ENCODE data around the gene RFTN1. TPM values are rescaled to one million over a fixed set of nuclear protein-coding genes. Genes with fewer than 3 reads are reported as not detected.
A peak's percentile ranks its signal among the peaks of the same experiment; 100 is the strongest.

RFTN1 gene
- total and polyA plus RNA-seq, 4 donors, result 4.4 to 20.4 (median 11.9) TPM

DNA sequence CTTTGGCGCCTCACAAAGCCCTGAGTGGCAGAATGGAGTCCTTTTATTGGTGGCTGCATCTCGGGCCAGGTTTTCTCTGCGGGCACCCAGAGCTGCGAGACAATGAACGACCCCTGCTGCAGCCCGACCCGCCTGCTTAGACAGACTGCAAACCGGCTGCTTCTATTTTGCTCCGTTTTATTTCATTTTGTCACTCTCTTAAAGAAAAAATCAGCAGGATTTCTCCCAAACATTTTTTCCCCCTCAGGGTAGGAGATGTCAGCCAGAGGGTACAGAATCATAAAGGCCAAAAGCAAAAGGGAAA lies 183.7 kb downstream of the RFTN1 start (continued):
- TF ChIP-seq HNF4A (conservative IDR thresholded peaks at IDR 0.05) (no peak), GABPA (IDR thresholded peaks at IDR 0.05 in 1 of 2, conservative IDR thresholded peaks at IDR 0.05 in 1 of 2) (no peak), NR2F2 (IDR thresholded peaks at IDR 0.05) (no peak)

DNA sequence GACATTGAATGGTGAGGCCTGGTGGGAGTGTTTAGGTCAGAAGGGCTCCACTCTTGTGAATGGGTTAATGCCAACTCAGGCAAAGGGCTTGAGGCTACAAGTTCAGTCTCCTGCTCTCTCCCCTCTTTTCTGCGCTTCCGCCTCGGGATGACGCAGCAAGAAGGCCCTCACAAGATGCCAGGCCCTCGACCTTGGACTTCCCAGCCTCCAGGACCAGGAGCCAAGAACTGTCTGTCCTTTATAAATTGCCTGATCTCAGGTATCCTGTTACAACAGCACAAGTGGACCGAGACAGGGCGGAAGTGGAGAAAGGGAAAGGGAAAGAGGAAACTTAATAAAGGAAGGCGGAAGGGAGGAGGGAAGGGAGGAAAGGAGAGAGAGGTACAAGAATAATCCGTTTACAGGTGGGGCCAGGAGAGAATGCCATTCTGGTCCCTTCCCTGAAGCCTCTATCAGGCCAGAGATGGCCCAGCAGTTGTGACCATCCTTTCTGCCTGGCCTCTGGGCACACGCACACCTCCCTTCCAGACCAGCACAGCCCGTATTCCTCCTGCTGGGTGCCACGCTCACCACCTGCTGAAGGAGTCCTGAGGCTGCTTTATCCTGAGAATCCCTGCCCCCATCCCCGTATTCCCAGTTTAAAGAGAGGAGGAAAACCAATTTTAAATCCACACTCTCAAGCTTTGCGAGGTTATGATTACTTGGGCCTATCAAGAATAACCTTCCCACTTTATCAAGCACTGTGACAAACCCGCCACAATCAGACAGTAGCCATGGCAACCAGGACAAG lies 184.3 kb downstream of the RFTN1 start:
- Histone ChIP-seq H3K4me3 (ENCODE audit: low read depth in 1 of 3, low read length in 3 of 3) (no peak overlapping the region), H3K36me3 (ENCODE audit: control insufficient read depth in 4 of 4, insufficient read depth in 3 of 4, low read depth in 1 of 4, low read length in 3 of 4) (no peaks in the 10 kb centered on the region), H3K9ac (ENCODE audit: low read depth in 1 of 2, low read length in 2 of 2) (no peak overlapping the region), H3K9me3 (ENCODE audit: control insufficient read depth in 4 of 4, low read length in 3 of 4) (no peaks in the 10 kb centered on the region), H3K27me3 (ENCODE audit: control insufficient read depth in 4 of 4, insufficient read depth in 4 of 4, low read length in 3 of 4) (no peaks in the 10 kb centered on the region), H3K27ac (ENCODE audit: low read depth in 1 of 2, low read length in 2 of 2) (peak overlapping the region; percentile 81 to 90), H3K4me1 (ENCODE audit: control insufficient read depth in 4 of 4, insufficient read depth in 4 of 4, low read length in 3 of 4) (peaks cover 15 to 60% (median 31%) of the 10 kb centered on the region in 4 donors)
- no peak for DNase-seq (ENCODE audit: low spot score)
- 62% methylated on average over 15 of the region's 15 CpGs for WGBS
- TF ChIP-seq RXRA (IDR thresholded peaks at IDR 0.05), result peak in 1 of 2 donors; percentile 82
- peak; percentile 16 for TF ChIP-seq YY1 (IDR thresholded peaks at IDR 0.05)
- TF ChIP-seq EGR1 (IDR thresholded peaks at IDR 0.05; ENCODE audit: low read depth in 2 of 2), result no peak
- TF ChIP-seq JUND (IDR thresholded peaks at IDR 0.05), result peak in 1 of 2 donors; percentile 52
- TF ChIP-seq HNF4A (conservative IDR thresholded peaks at IDR 0.05), result peak; percentile 41 to 73

DNA sequence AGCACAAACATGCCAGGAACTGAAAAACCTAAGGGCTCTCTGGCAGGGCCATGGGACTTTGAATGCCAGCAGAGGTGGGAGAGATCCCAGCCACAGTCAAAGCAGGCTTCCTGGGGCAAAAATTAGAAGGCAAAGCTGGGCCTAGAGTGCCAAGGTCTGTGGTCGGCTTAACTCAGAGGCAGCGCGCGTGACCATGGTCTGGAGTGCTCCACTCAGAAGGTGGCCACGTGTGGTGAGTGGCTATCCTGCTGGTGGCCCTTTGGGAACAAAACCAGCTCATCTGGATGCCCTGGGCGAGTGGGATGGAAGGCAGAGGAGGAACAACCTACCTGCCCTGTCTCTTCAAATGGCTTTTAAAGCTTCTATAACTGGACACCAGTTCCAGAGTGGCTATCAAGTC lies 185.4 kb downstream of the RFTN1 start:
- H3K4me3 ChIP-seq (ENCODE audit: low read depth in 1 of 3, low read length in 3 of 3), result no peak overlapping the region
- peak overlapping the region; percentile 4 to 42 for H3K27ac ChIP-seq (ENCODE audit: low read depth in 1 of 2, low read length in 2 of 2)
- no peak for TF ChIP-seq RXRA (IDR thresholded peaks at IDR 0.05)
- no peak for TF ChIP-seq RAD21 (IDR thresholded peaks at IDR 0.05)
- H3K27me3 ChIP-seq (ENCODE audit: control insufficient read depth in 4 of 4, insufficient read depth in 4 of 4, low read length in 3 of 4), result no peaks in the 10 kb centered on the region
- DNase-seq (ENCODE audit: low spot score), result no peak
- peaks cover 0 to 6% (median 0%) of the 10 kb centered on the region in 4 donors for H3K36me3 ChIP-seq (ENCODE audit: control insufficient read depth in 4 of 4, insufficient read depth in 3 of 4, low read depth in 1 of 4, low read length in 3 of 4)
- H3K4me1 ChIP-seq (ENCODE audit: control insufficient read depth in 4 of 4, insufficient read depth in 4 of 4, low read length in 3 of 4), result peaks cover 16 to 57% (median 29%) of the 10 kb centered on the region in 4 donors
- no peak overlapping the region for H3K9ac ChIP-seq (ENCODE audit: low read depth in 1 of 2, low read length in 2 of 2)
- no peaks in the 10 kb centered on the region for H3K9me3 ChIP-seq (ENCODE audit: control insufficient read depth in 4 of 4, low read length in 3 of 4)
- 94% methylated on average over 6 of the region's 6 CpGs for WGBS

DNA sequence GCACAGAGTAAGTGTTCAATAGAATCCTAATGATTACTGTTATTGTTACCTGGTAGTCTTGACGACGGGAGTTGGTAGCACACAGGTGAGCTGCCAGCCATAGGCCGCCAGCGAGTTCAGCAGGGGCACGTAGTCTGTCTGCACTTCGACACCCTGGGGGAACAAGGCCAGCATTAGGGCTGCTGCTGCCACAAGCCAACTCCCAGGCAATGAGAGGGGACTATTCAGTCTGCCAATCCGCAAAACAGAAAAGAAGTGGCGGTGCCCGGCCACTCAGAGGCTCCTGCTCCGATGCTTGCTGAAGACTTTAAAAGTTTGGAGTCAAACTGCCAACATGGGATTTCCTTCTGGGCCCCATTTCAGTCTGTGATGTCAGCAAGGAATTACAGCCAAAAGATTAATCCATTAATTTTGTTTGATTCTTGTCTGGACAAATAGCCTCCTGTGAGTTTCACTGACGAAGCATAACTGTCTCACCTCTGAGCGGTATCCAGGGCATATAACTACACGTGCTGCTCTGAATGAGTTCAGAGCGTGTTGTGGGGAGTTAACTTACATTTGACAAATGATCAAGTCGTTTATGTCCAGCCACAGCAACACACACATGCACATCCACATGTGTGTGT lies 186.7 kb downstream of the RFTN1 start:
- no peak overlapping the region for H3K4me3 ChIP-seq (ENCODE audit: low read depth in 1 of 3, low read length in 3 of 3)
- no peak for DNase-seq (ENCODE audit: low spot score)
- H3K27me3 ChIP-seq (ENCODE audit: control insufficient read depth in 4 of 4, insufficient read depth in 4 of 4, low read length in 3 of 4), result no peaks in the 10 kb centered on the region
- H3K36me3 ChIP-seq (ENCODE audit: control insufficient read depth in 4 of 4, insufficient read depth in 3 of 4, low read depth in 1 of 4, low read length in 3 of 4), result peaks cover 0 to 16% (median 7%) of the 10 kb centered on the region in 4 donors
- peaks cover 16 to 56% (median 27%) of the 10 kb centered on the region in 4 donors for H3K4me1 ChIP-seq (ENCODE audit: control insufficient read depth in 4 of 4, insufficient read depth in 4 of 4, low read length in 3 of 4)
- TF ChIP-seq YY1 (IDR thresholded peaks at IDR 0.05) (peak; percentile 56), RXRA (IDR thresholded peaks at IDR 0.05) (peak in 1 of 2 donors; percentile 38), GABPA (IDR thresholded peaks at IDR 0.05 in 1 of 2, conservative IDR thresholded peaks at IDR 0.05 in 1 of 2) (no peak), HNF4A (conservative IDR thresholded peaks at IDR 0.05) (peak; percentile 7 to 42)
- TF ChIP-seq, protein P1, sequence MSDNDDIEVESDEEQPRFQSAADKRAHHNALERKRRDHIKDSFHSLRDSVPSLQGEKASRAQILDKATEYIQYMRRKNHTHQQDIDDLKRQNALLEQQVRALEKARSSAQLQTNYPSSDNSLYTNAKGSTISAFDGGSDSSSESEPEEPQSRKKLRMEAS (IDR thresholded peaks at IDR 0.05), result no peak
- TF ChIP-seq, protein P2, sequence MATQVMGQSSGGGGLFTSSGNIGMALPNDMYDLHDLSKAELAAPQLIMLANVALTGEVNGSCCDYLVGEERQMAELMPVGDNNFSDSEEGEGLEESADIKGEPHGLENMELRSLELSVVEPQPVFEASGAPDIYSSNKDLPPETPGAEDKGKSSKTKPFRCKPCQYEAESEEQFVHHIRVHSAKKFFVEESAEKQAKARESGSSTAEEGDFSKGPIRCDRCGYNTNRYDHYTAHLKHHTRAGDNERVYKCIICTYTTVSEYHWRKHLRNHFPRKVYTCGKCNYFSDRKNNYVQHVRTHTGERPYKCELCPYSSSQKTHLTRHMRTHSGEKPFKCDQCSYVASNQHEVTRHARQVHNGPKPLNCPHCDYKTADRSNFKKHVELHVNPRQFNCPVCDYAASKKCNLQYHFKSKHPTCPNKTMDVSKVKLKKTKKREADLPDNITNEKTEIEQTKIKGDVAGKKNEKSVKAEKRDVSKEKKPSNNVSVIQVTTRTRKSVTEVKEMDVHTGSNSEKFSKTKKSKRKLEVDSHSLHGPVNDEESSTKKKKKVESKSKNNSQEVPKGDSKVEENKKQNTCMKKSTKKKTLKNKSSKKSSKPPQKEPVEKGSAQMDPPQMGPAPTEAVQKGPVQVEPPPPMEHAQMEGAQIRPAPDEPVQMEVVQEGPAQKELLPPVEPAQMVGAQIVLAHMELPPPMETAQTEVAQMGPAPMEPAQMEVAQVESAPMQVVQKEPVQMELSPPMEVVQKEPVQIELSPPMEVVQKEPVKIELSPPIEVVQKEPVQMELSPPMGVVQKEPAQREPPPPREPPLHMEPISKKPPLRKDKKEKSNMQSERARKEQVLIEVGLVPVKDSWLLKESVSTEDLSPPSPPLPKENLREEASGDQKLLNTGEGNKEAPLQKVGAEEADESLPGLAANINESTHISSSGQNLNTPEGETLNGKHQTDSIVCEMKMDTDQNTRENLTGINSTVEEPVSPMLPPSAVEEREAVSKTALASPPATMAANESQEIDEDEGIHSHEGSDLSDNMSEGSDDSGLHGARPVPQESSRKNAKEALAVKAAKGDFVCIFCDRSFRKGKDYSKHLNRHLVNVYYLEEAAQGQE (IDR thresholded peaks at IDR 0.05), result no peak
- 35% methylated on average over 15 of the region's 15 CpGs for WGBS
- peak overlapping the region; percentile 70 to 87 for H3K27ac ChIP-seq (ENCODE audit: low read depth in 1 of 2, low read length in 2 of 2)
- H3K9me3 ChIP-seq (ENCODE audit: control insufficient read depth in 4 of 4, low read length in 3 of 4), result no peaks in the 10 kb centered on the region
- H3K9ac ChIP-seq (ENCODE audit: low read depth in 1 of 2, low read length in 2 of 2), result no peak overlapping the region

All from liver (tissue), 9 donors.